ENCODE data around the gene CHAC1. TPM values are rescaled to one million over a fixed set of nuclear protein-coding genes. Genes with fewer than 3 reads are reported as not detected.

The CHAC1 gene
- polyA plus RNA-seq, 3 donors, result 0.15 TPM; not detected in 2

DNA sequence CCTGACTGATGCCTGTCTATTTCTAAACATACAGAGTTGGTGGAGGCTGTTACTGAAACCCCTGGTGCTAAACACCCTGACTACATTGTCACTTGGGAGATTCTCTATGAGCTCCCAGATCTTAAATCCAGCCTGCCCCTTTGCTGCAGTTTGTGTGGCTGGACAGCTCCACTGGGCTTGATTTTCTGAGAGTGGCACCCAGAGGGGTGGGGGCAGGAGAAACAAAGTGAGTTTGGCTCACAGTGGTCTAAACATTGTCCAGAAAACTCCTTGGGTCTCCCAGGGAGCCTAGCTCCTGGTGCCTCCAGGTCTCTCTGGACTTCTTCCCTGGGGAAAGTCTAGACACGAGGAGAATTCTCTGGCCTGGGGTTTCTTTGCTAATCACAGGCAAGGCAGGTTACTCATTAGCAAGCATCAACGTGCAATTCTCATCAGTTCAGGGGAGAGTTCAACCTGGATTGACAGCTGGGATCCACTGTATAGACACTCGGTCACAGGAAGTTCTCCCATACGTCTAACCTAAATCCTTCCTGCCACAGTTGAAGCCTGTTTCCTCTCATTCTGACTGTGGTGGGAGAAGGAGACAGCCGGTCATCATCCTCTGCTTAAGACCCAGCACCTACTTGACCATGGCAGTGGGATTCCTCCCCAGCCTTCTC, 31.2 kb upstream of the CHAC1 start:
- peaks cover 0 to 16% (median 4%) of the 10 kb centered on the region in 7 donors for H3K9me3 Mint-ChIP-seq
- no peak overlapping the region for H3K27ac ChIP-seq (ENCODE audit: low read depth in 1 of 2, low read length in 2 of 2)
- H3K4me3 Mint-ChIP-seq, result no peak overlapping the region
- no peak overlapping the region for H2AFZ ChIP-seq (ENCODE audit: insufficient read depth, low read depth, low read length, poor library complexity, severe bottlenecking)
- peaks cover 12 to 18% of the 10 kb centered on the region in 2 donors for H3K4me1 ChIP-seq (ENCODE audit: control insufficient read depth in 1 of 2, insufficient read depth in 2 of 2, low read length in 2 of 2)
- intact Hi-C loops (cut with micrococcal nuclease), result no loop called here
- H3K4me1 Mint-ChIP-seq, result peaks cover 15% of the 10 kb centered on the region
- H3K4me2 ChIP-seq (replicated peaks; ENCODE audit: extremely low read depth, low read length, poor library complexity, severe bottlenecking), result no peak overlapping the region
- H3K36me3 Mint-ChIP-seq, result peaks cover 4 to 5% of the 10 kb centered on the region in 2 donors
- H4K20me1 ChIP-seq (ENCODE audit: insufficient read depth, low read length), result no peaks in the 10 kb centered on the region
- H3K79me2 ChIP-seq (ENCODE audit: insufficient read depth, low read length), result no peaks in the 10 kb centered on the region
- no peak overlapping the region for H3K9ac ChIP-seq (ENCODE audit: insufficient read depth, low read length, poor library complexity, severe bottlenecking)
- no peak for DNase-seq
- peaks cover 33 to 48% (median 41%) of the 10 kb centered on the region in 3 donors for H3K27me3 Mint-ChIP-seq (ENCODE audit: low read depth in 3 of 3)
- H3K36me3 ChIP-seq (replicated peaks in 1 of 2; ENCODE audit: control insufficient read depth in 1 of 2, insufficient read depth in 2 of 2, low read length in 2 of 2), result no peaks in the 10 kb centered on the region
- no peak overlapping the region for H3K27ac Mint-ChIP-seq
- TF ChIP-seq, protein P1, sequence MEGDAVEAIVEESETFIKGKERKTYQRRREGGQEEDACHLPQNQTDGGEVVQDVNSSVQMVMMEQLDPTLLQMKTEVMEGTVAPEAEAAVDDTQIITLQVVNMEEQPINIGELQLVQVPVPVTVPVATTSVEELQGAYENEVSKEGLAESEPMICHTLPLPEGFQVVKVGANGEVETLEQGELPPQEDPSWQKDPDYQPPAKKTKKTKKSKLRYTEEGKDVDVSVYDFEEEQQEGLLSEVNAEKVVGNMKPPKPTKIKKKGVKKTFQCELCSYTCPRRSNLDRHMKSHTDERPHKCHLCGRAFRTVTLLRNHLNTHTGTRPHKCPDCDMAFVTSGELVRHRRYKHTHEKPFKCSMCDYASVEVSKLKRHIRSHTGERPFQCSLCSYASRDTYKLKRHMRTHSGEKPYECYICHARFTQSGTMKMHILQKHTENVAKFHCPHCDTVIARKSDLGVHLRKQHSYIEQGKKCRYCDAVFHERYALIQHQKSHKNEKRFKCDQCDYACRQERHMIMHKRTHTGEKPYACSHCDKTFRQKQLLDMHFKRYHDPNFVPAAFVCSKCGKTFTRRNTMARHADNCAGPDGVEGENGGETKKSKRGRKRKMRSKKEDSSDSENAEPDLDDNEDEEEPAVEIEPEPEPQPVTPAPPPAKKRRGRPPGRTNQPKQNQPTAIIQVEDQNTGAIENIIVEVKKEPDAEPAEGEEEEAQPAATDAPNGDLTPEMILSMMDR (IDR thresholded peaks at IDR 0.05), result no peak
- H3K9me3 ChIP-seq (replicated peaks in 1 of 2; ENCODE audit: control insufficient read depth in 1 of 2, insufficient read depth in 1 of 2, low read length in 2 of 2), result peaks cover 0 to 14% of the 10 kb centered on the region in 2 donors
- 60% methylated on average over 1 of the region's 5 CpGs for WGBS (ENCODE audit: insufficient coverage)
- H3K4me3 ChIP-seq (replicated peaks in 1 of 3; ENCODE audit: low read depth in 2 of 3, low read length in 3 of 3), result no peak overlapping the region
- peaks cover 20 to 44% of the 10 kb centered on the region in 2 donors for H3K27me3 ChIP-seq (ENCODE audit: control insufficient read depth in 2 of 2, insufficient read depth in 2 of 2, low read length in 2 of 2)

DNA sequence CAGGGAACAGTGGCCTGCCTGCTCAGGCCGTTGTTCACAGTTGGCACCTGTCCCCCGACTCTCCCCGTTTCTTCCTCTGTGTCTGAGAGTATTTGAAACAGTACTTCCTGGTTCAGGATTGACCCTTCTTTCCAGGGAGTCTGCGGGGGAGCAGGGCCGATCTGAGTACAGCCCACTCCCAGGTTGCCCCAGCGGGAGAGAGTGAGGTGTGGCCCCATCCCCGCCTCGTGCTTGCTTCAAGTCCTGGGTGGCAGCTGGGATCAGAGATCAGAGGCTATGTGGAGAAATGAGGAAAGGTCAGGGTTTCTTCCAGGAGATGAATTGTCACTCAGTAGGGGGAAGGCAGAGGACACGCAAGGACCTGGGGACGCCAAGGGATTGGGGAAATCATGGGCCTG, 30.7 kb upstream of the CHAC1 start:
- TF ChIP-seq, protein P1 (IDR thresholded peaks at IDR 0.05), result no peak
- H3K27me3 Mint-ChIP-seq (ENCODE audit: low read depth in 3 of 3), result peaks cover 38 to 53% (median 42%) of the 10 kb centered on the region in 3 donors
- no peak overlapping the region for H3K9ac ChIP-seq (ENCODE audit: insufficient read depth, low read length, poor library complexity, severe bottlenecking)
- H3K4me1 Mint-ChIP-seq, result peaks cover 18% of the 10 kb centered on the region
- H3K36me3 ChIP-seq (replicated peaks in 1 of 2; ENCODE audit: control insufficient read depth in 1 of 2, insufficient read depth in 2 of 2, low read length in 2 of 2), result no peaks in the 10 kb centered on the region
- no peak for DNase-seq
- H3K9me3 Mint-ChIP-seq, result peaks cover 0 to 17% (median 7%) of the 10 kb centered on the region in 7 donors
- peak overlapping the region in 1 of 2 donors; percentile 42 for H3K4me3 Mint-ChIP-seq
- WGBS (ENCODE audit: insufficient coverage), result 86% methylated on average over 8 of the region's 10 CpGs
- no peak overlapping the region for H3K27ac Mint-ChIP-seq
- H3K4me2 ChIP-seq (replicated peaks; ENCODE audit: extremely low read depth, low read length, poor library complexity, severe bottlenecking), result no peak overlapping the region
- no peak overlapping the region for H2AFZ ChIP-seq (ENCODE audit: insufficient read depth, low read depth, low read length, poor library complexity, severe bottlenecking)
- H3K27me3 ChIP-seq (ENCODE audit: control insufficient read depth in 2 of 2, insufficient read depth in 2 of 2, low read length in 2 of 2), result peaks cover 25 to 49% of the 10 kb centered on the region in 2 donors
- peaks cover 7% of the 10 kb centered on the region in 2 donors for H3K36me3 Mint-ChIP-seq
- no peaks in the 10 kb centered on the region for H3K79me2 ChIP-seq (ENCODE audit: insufficient read depth, low read length)
- H4K20me1 ChIP-seq (ENCODE audit: insufficient read depth, low read length), result no peaks in the 10 kb centered on the region
- H3K4me3 ChIP-seq (replicated peaks in 1 of 3; ENCODE audit: low read depth in 2 of 3, low read length in 3 of 3), result no peak overlapping the region
- peaks cover 16 to 21% of the 10 kb centered on the region in 2 donors for H3K4me1 ChIP-seq (ENCODE audit: control insufficient read depth in 1 of 2, insufficient read depth in 2 of 2, low read length in 2 of 2)
- peaks cover 0 to 19% of the 10 kb centered on the region in 2 donors for H3K9me3 ChIP-seq (replicated peaks in 1 of 2; ENCODE audit: control insufficient read depth in 1 of 2, insufficient read depth in 1 of 2, low read length in 2 of 2)
- H3K27ac ChIP-seq (ENCODE audit: low read depth in 1 of 2, low read length in 2 of 2), result no peak overlapping the region
- intact Hi-C loops (cut with micrococcal nuclease), result no loop called here
